Activated naive CD8-positive, alpha-beta T cell treated with anti-CD3 and anti-CD28 coated beads for 36 hours (primary cell): Measurements from ENCODE around the gene DMXL1. TPM values are rescaled to one million over a fixed set of nuclear protein-coding genes. Genes with fewer than 3 reads are reported as not detected.
"Not testable (repeated sequence)": the region's sequence is repeated elsewhere in the genome, so short reads cannot be mapped to it uniquely, and the experiment has no call there.

Source experiments
- DNase-seq: peaks from one replicate; pipeline ENCODE4 v3.0.0; 2021
- H3K27ac Mint-ChIP-seq: one replicate; pipeline ENCODE4 v1.8.0; 2022; ENCODE audit warnings: mild to moderate bottlenecking, moderate library complexity, mixed read lengths
- H3K27me3 Mint-ChIP-seq: one replicate; pipeline ENCODE4 v1.8.0; 2022; ENCODE audit warnings: mild to moderate bottlenecking, mixed read lengths
- H3K36me3 Mint-ChIP-seq: one replicate; pipeline ENCODE4 v1.8.0; 2021; ENCODE audit warnings: mild to moderate bottlenecking, mixed read lengths
- H3K4me1 Mint-ChIP-seq: one replicate; pipeline ENCODE4 v1.8.0; 2021; ENCODE audit warnings: mixed read lengths
- H3K4me3 Mint-ChIP-seq: one replicate; pipeline ENCODE4 v1.8.0; 2022; ENCODE audit warnings: mild to moderate bottlenecking, moderate library complexity, mixed read lengths
- H3K9me3 Mint-ChIP-seq: one replicate; pipeline ENCODE4 v1.8.0; 2022; ENCODE audit warnings: mixed read lengths
- total RNA-seq, 2 experiments: library from RNA; stranded (reverse); gene quantifications; one replicate each; pipeline ENCODE4 v1.2.3, GENCODE V29; 2021

DMXL1 gene
- total RNA-seq, 2 experiments from 2014 or later = 22.1 to 25.1 TPM

DNA sequence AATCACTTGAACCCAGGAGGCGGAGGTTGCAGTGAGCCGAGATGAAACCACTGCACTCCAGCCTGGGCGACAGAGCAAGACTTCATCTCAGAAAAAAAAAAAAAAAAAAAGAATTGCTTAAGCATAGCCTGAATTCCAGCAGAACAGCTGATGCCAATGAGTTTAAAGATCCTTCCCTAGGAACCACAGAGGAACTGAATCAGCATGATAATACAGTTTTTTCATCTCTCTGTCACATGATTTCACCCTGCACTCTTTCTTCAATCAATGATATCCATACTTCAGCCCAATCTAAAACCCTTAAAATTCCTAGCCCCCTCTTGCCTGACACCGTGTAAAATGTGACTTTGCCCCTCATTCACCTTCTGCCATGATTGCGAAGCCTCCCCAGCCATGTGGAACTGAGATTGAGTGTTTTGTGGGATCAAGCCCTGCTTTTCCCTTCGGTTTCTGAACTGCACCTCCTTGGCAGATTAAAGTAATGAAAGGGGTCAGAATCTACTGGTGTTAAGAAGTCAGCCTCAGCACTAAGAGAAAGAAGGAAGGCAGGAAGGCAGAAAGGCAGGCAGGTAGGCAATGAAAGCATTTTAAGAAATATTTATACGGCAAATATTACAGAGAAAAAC lies 20.9 kb upstream of the DMXL1 start:
- DNase-seq = no peak
- Mint-ChIP-seq H3K27me3 (no peaks in the 10 kb centered on the region), H3K36me3 (no peaks in the 10 kb centered on the region), H3K4me1 (peaks cover 2% of the 10 kb centered on the region), H3K27ac (no peak overlapping the region), H3K9me3 (no peaks in the 10 kb centered on the region), H3K4me3 (no peak overlapping the region)

DNA sequence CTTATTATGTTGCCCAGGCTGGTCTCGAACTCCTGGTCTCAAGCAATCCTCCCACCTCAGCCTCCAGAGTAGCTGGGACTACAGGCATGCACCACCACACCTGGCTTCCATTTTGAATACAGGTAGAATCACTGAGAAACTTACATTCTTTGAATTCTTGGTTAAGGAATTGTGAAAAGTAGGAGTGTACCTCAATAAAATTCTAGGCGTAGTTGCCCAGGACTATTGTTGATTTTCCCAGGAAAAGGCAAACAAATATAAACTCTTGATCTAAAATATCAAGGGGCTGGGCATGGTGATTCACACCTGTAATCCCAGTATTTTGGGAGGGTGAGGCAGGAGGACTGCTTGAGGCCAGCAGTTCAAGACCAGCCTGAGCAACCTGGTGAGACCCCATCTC lies 16.8 kb upstream of the DMXL1 start:
- no peak overlapping the region for H3K27ac Mint-ChIP-seq
- H3K27me3 Mint-ChIP-seq = no peaks in the 10 kb centered on the region

DNA sequence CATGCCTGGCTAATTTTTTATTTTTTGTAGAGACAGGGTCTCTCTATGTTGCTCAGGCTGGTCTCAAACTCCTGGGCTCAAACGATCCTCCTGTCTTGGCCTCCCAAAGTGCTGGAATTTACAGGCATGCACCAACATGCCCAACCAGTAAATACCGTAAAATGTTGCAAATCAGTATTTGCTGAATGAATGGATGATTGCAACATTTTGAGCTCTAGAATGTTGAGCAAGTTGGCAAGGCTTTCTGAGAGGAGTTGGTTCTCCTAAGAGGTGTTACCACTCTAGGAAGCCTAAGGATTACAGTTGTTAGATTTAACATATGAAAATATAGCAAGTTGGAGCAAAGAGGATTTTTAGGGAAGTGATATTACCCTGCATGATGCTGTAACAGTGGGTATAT lies 15.6 kb upstream of the DMXL1 start:
- Mint-ChIP-seq H3K4me1 (no peaks in the 10 kb centered on the region), H3K36me3 (no peaks in the 10 kb centered on the region), H3K9me3 (no peaks in the 10 kb centered on the region), H3K4me3 (no peak overlapping the region), H3K27me3 (no peaks in the 10 kb centered on the region), H3K27ac (no peak overlapping the region)
- no peak for DNase-seq

More for the DNA sequence above, 16.8 kb upstream of the DMXL1 start:
- Mint-ChIP-seq H3K36me3 (no peaks in the 10 kb centered on the region), H3K4me1 (no peaks in the 10 kb centered on the region), H3K9me3 (no peaks in the 10 kb centered on the region), H3K4me3 (no peak overlapping the region)
- no peak for DNase-seq

DNA sequence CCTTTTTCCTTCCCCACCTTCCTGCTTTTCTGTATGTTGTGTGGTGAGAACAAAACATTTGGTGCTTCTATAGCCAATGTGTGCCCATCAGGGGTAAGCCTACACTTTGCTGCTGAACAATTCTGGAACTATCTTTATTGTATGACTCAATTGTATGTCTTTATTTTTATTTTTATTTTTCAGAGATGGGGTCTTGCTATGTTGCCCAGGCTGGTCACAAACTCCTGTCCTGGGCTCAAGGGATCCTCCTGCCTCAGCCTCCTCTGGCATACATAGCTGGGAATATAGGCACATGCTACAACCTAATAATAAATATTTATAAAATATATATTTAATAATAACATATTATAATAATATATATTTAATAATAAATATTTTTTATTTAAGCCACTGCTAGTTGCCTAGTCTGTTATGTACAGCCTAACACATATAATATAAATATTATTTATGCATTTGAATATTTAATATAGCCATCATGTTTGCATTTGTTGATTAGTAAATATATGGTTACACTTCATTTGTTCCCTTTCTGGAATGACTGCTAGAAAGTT lies 11.8 kb upstream of the DMXL1 start:
- Mint-ChIP-seq H3K36me3 (no peaks in the 10 kb centered on the region), H3K27me3 (no peaks in the 10 kb centered on the region), H3K4me3 (no peak overlapping the region), H3K4me1 (peaks cover 9% of the 10 kb centered on the region), H3K27ac (no peak overlapping the region), H3K9me3 (no peaks in the 10 kb centered on the region)
- DNase-seq = no peak

DNA sequence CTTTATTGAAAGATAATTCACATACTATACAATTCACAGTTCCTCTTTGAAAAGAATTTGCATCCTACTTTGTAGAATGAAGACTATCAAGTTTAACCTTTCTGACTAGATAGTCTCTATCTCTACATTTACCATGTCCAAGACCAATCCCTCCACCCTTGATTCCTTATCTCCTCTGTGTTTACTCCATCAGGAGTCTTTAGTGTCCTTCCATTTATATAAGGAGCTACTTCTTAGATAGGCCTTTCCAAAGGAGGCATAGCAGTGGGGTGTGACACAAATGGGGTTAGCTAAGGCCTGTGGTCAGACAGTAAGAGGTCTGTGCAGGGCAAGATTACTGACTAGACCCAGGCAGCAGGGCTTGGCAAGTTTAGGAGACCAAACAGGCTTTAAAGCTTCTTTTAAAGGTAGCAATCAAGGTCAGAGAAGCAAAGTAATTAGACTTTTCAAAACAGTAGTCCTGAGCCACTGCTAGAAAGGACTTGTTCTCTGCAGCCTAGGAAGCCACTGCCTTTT lies 11.1 kb upstream of the DMXL1 start:
- no peaks in the 10 kb centered on the region for H3K9me3 Mint-ChIP-seq
- H3K36me3 Mint-ChIP-seq = no peaks in the 10 kb centered on the region
- no peaks in the 10 kb centered on the region for H3K27me3 Mint-ChIP-seq
- H3K27ac Mint-ChIP-seq = no peak overlapping the region
- DNase-seq = no peak
- peaks cover 13% of the 10 kb centered on the region for H3K4me1 Mint-ChIP-seq
- no peak overlapping the region for H3K4me3 Mint-ChIP-seq

DNA sequence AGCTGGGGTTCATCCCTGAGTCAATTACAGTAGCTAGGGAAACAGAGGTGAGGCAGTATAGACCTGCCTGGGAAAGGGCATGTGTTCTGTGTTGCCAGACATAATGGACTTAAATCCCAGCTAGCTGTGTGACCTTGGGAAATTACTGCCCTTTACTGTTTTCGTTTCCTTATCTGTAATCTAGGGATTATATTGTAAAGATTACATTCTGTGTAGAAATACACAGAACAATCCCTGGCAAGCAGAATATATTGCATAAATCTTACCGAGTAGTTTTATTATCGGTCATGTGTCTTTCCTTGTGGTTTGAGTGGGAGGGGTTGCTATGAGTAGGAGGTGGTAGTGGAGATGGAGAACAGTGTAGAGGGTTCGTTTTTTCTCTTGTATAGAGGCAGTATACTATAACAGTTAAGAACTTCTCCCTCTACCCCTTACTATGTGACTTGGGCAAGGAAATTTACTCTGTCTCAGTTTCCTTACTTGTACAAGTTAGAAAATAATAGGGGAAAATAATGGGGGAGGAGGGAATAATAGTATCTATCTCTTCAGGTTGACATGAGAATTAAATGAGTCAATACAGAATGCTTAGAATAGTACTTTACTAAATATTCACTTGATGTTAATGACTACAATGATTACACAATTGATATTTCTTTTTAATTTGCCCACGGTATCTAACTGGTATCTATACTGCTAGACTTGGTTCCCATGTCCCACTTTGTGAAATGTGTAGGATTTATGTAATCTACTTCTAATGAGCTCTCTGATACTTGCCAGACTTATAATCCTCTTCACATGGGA lies 7.1 kb upstream of the DMXL1 start:
- H3K27ac Mint-ChIP-seq = peak overlapping the region; percentile 7
- no peak for DNase-seq
- H3K27me3 Mint-ChIP-seq = no peaks in the 10 kb centered on the region
- peaks cover 2% of the 10 kb centered on the region for H3K36me3 Mint-ChIP-seq
- peak overlapping the region; percentile 55 for H3K4me3 Mint-ChIP-seq
- H3K4me1 Mint-ChIP-seq = peaks cover 13% of the 10 kb centered on the region
- no peaks in the 10 kb centered on the region for H3K9me3 Mint-ChIP-seq

DNA sequence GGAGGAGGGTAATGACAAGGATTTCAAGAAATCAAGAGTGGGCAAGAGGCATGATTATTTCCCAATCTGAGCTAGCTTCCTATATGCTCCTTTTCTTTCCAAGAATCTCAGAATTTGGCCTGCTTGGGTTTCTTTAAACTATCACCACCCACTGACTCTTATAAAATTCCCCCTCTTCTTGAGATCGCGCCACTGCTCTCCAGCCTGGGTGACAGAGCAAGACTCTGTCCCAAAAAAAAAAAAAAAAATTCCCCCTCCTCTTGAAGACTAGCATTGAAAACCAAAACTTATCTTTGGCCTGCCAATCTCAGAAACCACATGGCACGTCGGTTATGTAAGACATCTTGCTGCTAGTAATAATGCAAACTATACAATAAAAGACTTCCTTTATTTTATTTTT lies 3.4 kb upstream of the DMXL1 start:
- H3K4me1 Mint-ChIP-seq = peaks cover 18% of the 10 kb centered on the region
- peaks cover 2% of the 10 kb centered on the region for H3K36me3 Mint-ChIP-seq
- peaks cover 3% of the 10 kb centered on the region for H3K27me3 Mint-ChIP-seq
- no peak for DNase-seq
- no peak overlapping the region for H3K27ac Mint-ChIP-seq
- no peaks in the 10 kb centered on the region for H3K9me3 Mint-ChIP-seq
- no peak overlapping the region for H3K4me3 Mint-ChIP-seq

DNA sequence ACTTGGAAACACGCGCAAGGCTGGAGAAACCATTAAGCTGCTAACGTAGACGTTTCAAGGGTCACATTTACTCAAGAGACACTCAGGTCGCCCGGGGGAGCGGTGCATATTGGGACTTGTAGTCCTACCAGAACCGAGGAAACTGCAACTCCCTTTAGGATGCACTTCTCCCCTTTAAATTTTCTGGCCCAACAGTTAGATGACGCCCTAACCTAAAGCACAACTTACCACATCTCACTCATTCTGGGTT lies 384 bp upstream of the DMXL1 start:
- H3K4me1 Mint-ChIP-seq = peaks cover 24% of the 10 kb centered on the region
- DNase-seq = no peak
- peak overlapping the region; percentile 94 for H3K4me3 Mint-ChIP-seq
- peaks cover 3% of the 10 kb centered on the region for H3K27me3 Mint-ChIP-seq
- peak overlapping the region; percentile 95 for H3K27ac Mint-ChIP-seq
- H3K9me3 Mint-ChIP-seq = no peaks in the 10 kb centered on the region
- H3K36me3 Mint-ChIP-seq = peaks cover 9% of the 10 kb centered on the region

DNA sequence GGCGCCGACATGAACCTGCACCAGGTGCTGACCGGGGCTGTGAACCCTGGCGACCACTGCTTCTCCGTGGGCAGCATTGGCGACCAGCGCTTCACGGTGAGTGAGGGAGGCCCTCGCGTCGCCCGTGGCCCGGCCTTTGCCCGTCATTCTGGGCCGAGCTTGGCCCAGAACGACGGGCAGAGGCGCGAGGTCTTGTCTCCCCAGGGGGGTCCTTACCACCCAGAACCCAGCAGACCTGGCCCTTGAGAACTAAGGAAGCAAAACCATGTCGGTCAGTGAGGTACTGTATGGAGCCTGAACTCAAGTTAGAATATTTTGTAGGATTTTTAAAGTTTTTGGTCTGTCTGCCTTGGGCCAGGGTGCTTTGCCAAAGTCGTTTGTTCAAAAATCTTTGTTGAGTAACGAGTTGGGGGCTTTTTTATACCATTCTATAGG lies 691 bp downstream of the DMXL1 start:
- Mint-ChIP-seq H3K9me3 (no peaks in the 10 kb centered on the region), H3K4me3 (peak overlapping the region; percentile 94), H3K27me3 (peaks cover 3% of the 10 kb centered on the region), H3K4me1 (peaks cover 32% of the 10 kb centered on the region), H3K36me3 (peaks cover 6% of the 10 kb centered on the region), H3K27ac (peak overlapping the region; percentile 78)
- no peak for DNase-seq

DNA sequence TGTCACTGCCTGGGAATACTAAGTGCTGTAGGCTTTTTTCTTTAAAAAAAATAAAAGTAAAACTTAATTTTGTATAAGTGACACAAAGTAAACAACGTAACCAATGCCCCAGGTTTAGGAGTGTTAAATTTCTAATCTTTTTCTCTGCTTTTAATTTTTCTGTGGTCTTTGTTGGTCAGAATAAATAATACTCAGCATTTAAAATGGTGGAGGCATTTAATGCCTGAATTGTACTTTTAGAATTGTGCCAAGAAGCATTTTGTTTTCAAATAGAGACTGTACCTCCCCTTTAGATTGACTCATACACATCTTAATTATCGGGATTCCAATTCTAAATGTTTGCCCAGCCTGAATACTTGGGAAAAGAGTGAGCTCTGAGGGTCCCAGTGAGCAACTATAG lies 1.6 kb downstream of the DMXL1 start:
- no peak for DNase-seq
- peaks cover 6% of the 10 kb centered on the region for H3K36me3 Mint-ChIP-seq
- H3K27me3 Mint-ChIP-seq = peaks cover 3% of the 10 kb centered on the region
- H3K27ac Mint-ChIP-seq = peak overlapping the region; percentile 26
- H3K9me3 Mint-ChIP-seq = no peaks in the 10 kb centered on the region
- H3K4me1 Mint-ChIP-seq = peaks cover 33% of the 10 kb centered on the region
- peak overlapping the region; percentile 69 for H3K4me3 Mint-ChIP-seq

DNA sequence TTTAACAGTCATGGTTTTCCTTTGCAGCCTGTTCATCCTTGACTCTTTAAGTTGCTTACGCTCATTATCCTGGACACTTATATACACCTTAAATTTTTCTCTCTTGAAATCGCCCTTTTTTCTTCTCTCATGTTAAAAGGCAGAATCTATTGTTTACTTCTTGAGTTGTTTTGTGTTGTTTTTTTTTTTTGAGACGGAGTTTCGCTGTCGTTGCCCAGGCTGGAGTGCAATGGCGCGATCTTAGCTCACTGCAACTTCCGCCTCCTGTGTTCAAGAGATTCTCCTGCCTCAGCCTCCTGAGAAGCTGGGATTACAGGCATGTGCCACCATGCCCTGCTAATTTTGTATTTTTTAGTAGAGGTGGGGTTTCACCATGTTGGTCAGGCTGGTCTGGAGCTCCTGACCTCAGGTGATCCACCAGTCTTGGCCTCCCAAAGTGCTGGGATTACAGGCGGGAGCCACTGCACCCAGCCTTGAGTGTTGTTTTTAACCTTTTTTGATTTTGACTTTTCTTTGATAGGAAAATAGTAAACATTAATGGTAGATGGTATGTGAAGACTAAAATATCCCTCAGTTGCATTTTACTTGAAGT lies 3.0 kb downstream of the DMXL1 start:
- peak overlapping the region; percentile 18 for H3K4me3 Mint-ChIP-seq
- H3K9me3 Mint-ChIP-seq, H3K27me3 Mint-ChIP-seq, H3K36me3 Mint-ChIP-seq, DNase-seq: not testable (repeated sequence)
- peak overlapping the region; percentile 32 for H3K27ac Mint-ChIP-seq
- peaks cover 43% of the 10 kb centered on the region for H3K4me1 Mint-ChIP-seq

DNA sequence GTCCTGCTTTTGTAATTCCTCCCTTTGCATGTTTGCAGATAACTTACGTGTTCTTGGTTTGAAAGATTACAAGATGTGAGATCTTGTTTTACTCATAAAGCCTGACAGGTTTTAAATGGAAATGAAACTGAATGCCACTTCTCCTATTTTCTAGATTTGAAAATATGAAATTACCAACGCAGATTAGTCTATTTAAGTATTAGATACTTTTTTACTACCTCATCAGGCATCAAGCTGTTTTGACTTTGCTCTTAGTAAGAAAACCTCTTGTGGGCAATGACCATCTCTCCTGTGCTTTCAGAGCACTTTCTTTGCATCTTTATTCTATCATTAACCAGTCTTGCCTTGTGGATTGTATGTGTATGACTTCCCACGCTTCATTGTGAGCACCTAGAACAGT lies 3.5 kb downstream of the DMXL1 start:
- DNase-seq = no peak
- Mint-ChIP-seq H3K9me3 (no peaks in the 10 kb centered on the region), H3K27ac (peak overlapping the region; percentile 32), H3K27me3 (peaks cover 3% of the 10 kb centered on the region), H3K4me1 (peaks cover 49% of the 10 kb centered on the region), H3K4me3 (peak overlapping the region; percentile 26), H3K36me3 (peaks cover 13% of the 10 kb centered on the region)

DNA sequence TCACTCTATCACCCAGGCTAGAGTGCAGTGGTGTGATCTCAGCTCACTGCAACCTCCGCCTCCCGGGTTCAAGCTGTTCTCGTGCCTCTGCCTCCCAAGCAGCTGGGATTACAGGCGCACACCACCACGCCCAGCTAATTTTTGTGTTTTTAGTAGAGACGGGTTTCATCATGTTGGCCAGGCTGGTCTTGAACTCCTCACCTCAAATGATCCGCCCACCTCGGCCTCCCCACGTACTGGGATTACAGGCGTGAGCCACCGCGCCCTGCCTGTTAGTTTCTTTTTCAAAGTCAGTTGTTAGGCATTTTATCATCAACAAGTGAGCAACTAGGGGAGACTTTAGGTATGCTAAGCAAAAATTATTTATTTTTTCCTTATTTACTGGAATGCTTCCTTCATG lies 4.4 kb downstream of the DMXL1 start:
- not testable (repeated sequence) for H3K4me3 Mint-ChIP-seq, H3K27ac Mint-ChIP-seq, H3K9me3 Mint-ChIP-seq, H3K27me3 Mint-ChIP-seq
- peak; percentile 24 for DNase-seq
- Mint-ChIP-seq H3K36me3 (peaks cover 15% of the 10 kb centered on the region), H3K4me1 (peaks cover 55% of the 10 kb centered on the region)

DNA sequence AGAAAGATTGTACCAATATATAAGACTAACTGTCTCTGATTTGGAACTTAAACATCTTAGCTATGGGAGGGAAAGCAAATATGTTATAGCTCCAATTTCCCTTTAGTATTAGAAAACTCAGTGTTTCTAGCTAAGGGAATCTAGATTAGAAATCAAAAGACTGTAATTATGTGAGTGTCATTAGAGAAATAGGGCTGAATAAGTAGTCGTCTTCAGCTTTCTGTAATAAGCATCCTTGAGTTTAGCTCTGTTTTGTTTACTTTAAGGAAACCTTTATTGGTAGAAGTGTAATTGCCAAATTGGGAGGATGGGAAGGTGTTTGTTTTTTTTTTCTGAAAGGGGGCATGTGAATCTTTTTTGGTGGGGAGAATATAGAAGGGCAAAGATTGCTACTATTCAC lies 5.2 kb downstream of the DMXL1 start:
- Mint-ChIP-seq H3K4me3 (no peak overlapping the region), H3K27ac (no peak overlapping the region), H3K4me1 (peaks cover 62% of the 10 kb centered on the region), H3K27me3 (no peaks in the 10 kb centered on the region), H3K36me3 (peaks cover 17% of the 10 kb centered on the region), H3K9me3 (no peaks in the 10 kb centered on the region)
- DNase-seq = no peak

DNA sequence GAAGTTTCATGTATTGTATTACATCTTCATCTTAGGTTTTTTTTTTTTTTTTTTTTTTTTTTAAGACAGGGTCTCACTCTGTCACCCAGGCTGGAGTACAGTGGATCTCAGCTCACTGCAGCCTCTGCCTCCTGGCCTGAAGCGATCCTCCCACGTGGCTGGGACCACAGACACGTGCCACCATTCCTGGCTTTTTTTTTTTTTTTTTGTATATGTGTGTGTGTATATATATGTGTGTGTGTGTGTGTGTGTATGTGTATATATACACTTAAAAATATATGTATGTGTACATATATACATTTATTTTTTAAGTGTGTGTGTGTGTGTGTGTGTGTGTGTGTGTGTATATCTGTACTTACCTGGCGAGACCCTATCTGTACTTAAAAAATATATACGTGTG lies 6.6 kb downstream of the DMXL1 start:
- H3K4me1 Mint-ChIP-seq = peaks cover 59% of the 10 kb centered on the region
- no peak overlapping the region for H3K27ac Mint-ChIP-seq
- no peaks in the 10 kb centered on the region for H3K27me3 Mint-ChIP-seq
- H3K36me3 Mint-ChIP-seq = peaks cover 17% of the 10 kb centered on the region
- DNase-seq = no peak
- H3K4me3 Mint-ChIP-seq = no peak overlapping the region
- H3K9me3 Mint-ChIP-seq = no peaks in the 10 kb centered on the region
